K562 (cell line): ENCODE results near the gene YBX3. TPM values are rescaled to one million over a fixed set of nuclear protein-coding genes. Genes with fewer than 3 reads are reported as not detected.

ENCODE experiments used
- ATAC-seq: fragments of 200-7000 bp; cut with Tn5 transposase; 3 replicates; pipeline ENCODE4 v1.9.1; 2020; ENCODE audit warnings: moderate library complexity
- BruUV-seq: library from RNA; stranded (reverse); fragments of 400-500 nt; replicated peaks from 2 replicates; lab custom pipeline; 2021; lab: Mats Ljungman, UMichigan
- CTCF ChIA-PET: fragments of 300-600 bp; formaldehyde crosslinking; extraction: SDS; loops from one replicate; lab custom pipeline; 2021; ENCODE audit warnings: low intra/inter-chr PET ratio; lab: Yijun Ruan, JAX
- POLR2A ChIA-PET: fragments of 300-600, 350-650 bp; sonication (Branson Sonifier 250); formaldehyde crosslinking; extraction: SDS; loops from one replicate; lab custom pipeline; 2021; ENCODE audit warnings: antibody characterized with exemption, inconsistent platforms; lab: Yijun Ruan, JAX
- DNase-seq, 4 experiments: peaks; one replicate each; pipeline versions ENCODE4 v3.0.0 to v3.0.0-alpha.2; 2011 to 2018; ENCODE audit warnings: low spot score in 3 of 4, mixed read lengths in 3 of 4; ENCODE audit errors: extremely low read depth in 1 of 4
- FAIRE-seq: peaks from 2 replicates; lab custom pipeline; 2011; peaks lifted over from hg19 to GRCh38; lab: Jason Lieb, UNC
- H2AFZ ChIP-seq: 2 replicates; pipeline ENCODE4 v1.6.0; 2011; ENCODE audit warnings: low read depth, low read length, control low read depth, inconsistent platforms
- H3K27ac ChIP-seq: fragments of 200-600 bp; 3 replicates; pipeline ENCODE4 v1.8.0; 2011; ENCODE audit warnings: low read depth, mild to moderate bottlenecking, control low read depth, inconsistent platforms, low read length, moderate library complexity, mixed read lengths; ENCODE audit errors: extremely low read depth
- H3K27me3 ChIP-seq, 2 experiments: fragments of 300-600 bp in 1 of 2; 2 replicates in 1 of 2; 3 replicates in 1 of 2; pipeline versions ENCODE4 v1.6.0 to v1.8.0; 2011; ENCODE audit warnings: inconsistent platforms in 2 of 2, low read length in 2 of 2, mild to moderate bottlenecking in 1 of 2, mixed read lengths in 1 of 2, moderate library complexity in 1 of 2; ENCODE audit not compliant: control insufficient read depth in 2 of 2, insufficient read depth in 2 of 2
- H3K36me3 ChIP-seq: fragments of 300-600 bp; 3 replicates; pipeline ENCODE4 v1.8.0; 2011; ENCODE audit warnings: mild to moderate bottlenecking, low read length, inconsistent platforms; ENCODE audit not compliant: control insufficient read depth, insufficient read depth
- H3K4me1 ChIP-seq, 2 experiments: fragments of 200-600 bp in 1 of 2; replicated peaks in 1 of 2; 2 replicates in 1 of 2; 3 replicates in 1 of 2; pipeline versions ENCODE4 v1.5.1 to v1.8.0; 2011; ENCODE audit warnings: inconsistent platforms in 2 of 2, low read length in 2 of 2, mild to moderate bottlenecking in 1 of 2, mixed read lengths in 1 of 2, moderate library complexity in 1 of 2; ENCODE audit not compliant: control insufficient read depth in 2 of 2, insufficient read depth in 2 of 2
- H3K4me2 ChIP-seq: 2 replicates; pipeline ENCODE4 v1.6.1; 2011; ENCODE audit warnings: low read length, control low read depth, inconsistent platforms, mixed read lengths; ENCODE audit not compliant: insufficient read depth
- H3K4me3 ChIP-seq: fragments of 200-600 bp; sonication (generic), shearing (Covaris generic); 2 replicates; pipeline ENCODE4 v1.5.1; 2016; ENCODE audit warnings: control low read depth, inconsistent platforms
- H3K79me2 ChIP-seq: fragments of 200-600 bp; 3 replicates; pipeline ENCODE4 v1.8.0; 2011; ENCODE audit warnings: low read length, inconsistent platforms; ENCODE audit not compliant: control insufficient read depth, insufficient read depth
- H3K9ac ChIP-seq, 2 experiments: 2 replicates each; pipeline versions ENCODE4 v1.6.0 to v1.6.1; 2011; ENCODE audit warnings: low read depth in 2 of 2, low read length in 2 of 2, control low read depth in 1 of 2, inconsistent platforms in 1 of 2, mild to moderate bottlenecking in 1 of 2, mixed read lengths in 1 of 2; ENCODE audit not compliant: insufficient read depth in 1 of 2
- H3K9me1 ChIP-seq: one replicate; pipeline ENCODE4 v1.6.0; 2011; ENCODE audit warnings: inconsistent platforms, mild to moderate bottlenecking, low read length, moderate library complexity; ENCODE audit not compliant: control insufficient read depth, insufficient read depth
- H3K9me3 ChIP-seq: replicated peaks from 2 replicates; pipeline ENCODE4 v1.5.1; 2011; ENCODE audit warnings: low read depth, low read length, inconsistent platforms; ENCODE audit not compliant: control insufficient read depth, insufficient read depth
- H4K20me1 ChIP-seq: replicated peaks from 2 replicates; pipeline ENCODE4 v1.6.1; 2011; ENCODE audit warnings: low read length, inconsistent platforms, mixed read lengths; ENCODE audit not compliant: control insufficient read depth, insufficient read depth
- ATF7 ChIP-seq: fragments of 450-650 bp; IDR thresholded peaks from 2 replicates; pipeline ENCODE4 v1.7.1; 2014; ENCODE audit warnings: mild to moderate bottlenecking, moderate library complexity
- CTCFL ChIP-seq: IDR thresholded peaks from 2 replicates; pipeline ENCODE4 v1.6.1; 2011; ENCODE audit warnings: borderline replicate concordance, low read depth, mild to moderate bottlenecking, moderate library complexity, low read length; ENCODE audit not compliant: insufficient read depth, poor library complexity, severe bottlenecking
- EP300 ChIP-seq: IDR thresholded peaks from 2 replicates; pipeline ENCODE4 v1.6.1; 2012; ENCODE audit warnings: low read length, improper control_type of control experiment
- U2AF1 ChIP-seq: fragments of 200-400 bp; formaldehyde crosslinking; optimal IDR thresholded peaks from 2 replicates; pipeline ENCODE3; 2017; ENCODE audit warnings: mild to moderate bottlenecking, low read depth, low read length, moderate library complexity
- WGBS: fragments of 100-300 bp; shearing (Covaris generic); methylation state at CpG from one replicate; pipeline ENCODE4 v1.1.6; 2016; ENCODE audit warnings: low coverage, mixed read lengths; ENCODE audit not compliant: insufficient coverage; ENCODE audit errors: missing lambda C conversion rate; 5-methylcytosine and 5-hydroxymethylcytosine counted together
- in situ Hi-C: fragments of 300-500 bp; cut with MboI; formaldehyde crosslinking; loops from 4 replicates; pipeline ENCODE4 v1.15.0; 2018; ENCODE audit warnings: inconsistent platforms, mixed read lengths
- intact Hi-C: fragments of 100-400 bp; cut with micrococcal nuclease; formaldehyde crosslinking; loops from 2 replicates; pipeline ENCODE4 v1.14.2; 2022
- polyA plus RNA-seq, 8 experiments: library from polyadenylated mRNA; depleted of rRNA in 4 of 8; stranded (reverse) in 5 of 8; unstranded in 3 of 8; fragments of >200 nt; fragmentation: Nextera tagmentation in 2 of 8; fragmentation: Illumina TruSeq in 1 of 8; extraction: Ambion mirVana in 2 of 8; extraction: Trizol in 1 of 8; gene quantifications; 2 replicates each; pipeline versions ENCODE4 v1.2.1 to v1.2.3, GENCODE V29; 2011 to 2014; ENCODE audit warnings: inconsistent platforms in 1 of 8, missing spikeins in 1 of 8
- total RNA-seq, 7 experiments: library from RNA; depleted of rRNA in 6 of 7; stranded (reverse); fragments of >200 nt in 6 of 7; fragmentation: Illumina TruSeq in 2 of 7; extraction: Trizol in 2 of 7; gene quantifications; 2 replicates each; pipeline versions ENCODE4 v1.2.1 to v1.2.3, GENCODE V29; 2011 to 2021; ENCODE audit warnings: low replicate concordance in 1 of 7

Gene YBX3
- total and polyA plus RNA-seq, 9 of the 15 experiments (the other 6 are each of a cell fraction or from before 2014, with no cell fraction given) = 47.0 to 239 (median 81.5) TPM

- TF ChIP-seq U2AF1 (no peak), ATF7 (no peak), EP300 (no peak)
- TF ChIP-seq, all 486 proteins: peak for 0
These were observed 14.3 kb downstream of the YBX3 start (continued) for GRCh38 chr12:10708862-10709261.

- Histone ChIP-seq H3K4me3 (no peak overlapping the region), H3K9me1 (no peaks in the 10 kb centered on the region), H3K9ac (no peak overlapping the region), H3K79me2 (peaks cover 4% of the 10 kb centered on the region; the same call in 2 of the 3 replicates), H3K9me3 (no peaks in the 10 kb centered on the region), H3K27ac (no peak overlapping the region), H3K27me3 (no peaks in the 10 kb centered on the region), H3K4me1 (no peaks in the 10 kb centered on the region), H3K36me3 (peaks cover 92% of the 10 kb centered on the region), H3K4me2 (no peak overlapping the region), H2AFZ (no peak overlapping the region), H4K20me1 (no peaks in the 10 kb centered on the region)
- no peak for TF ChIP-seq CTCFL
- in situ Hi-C loops (no loop called here), intact Hi-C loops (no loop called here)
- POLR2A ChIA-PET = interaction anchor here (0.7 kb wide), 1 partner anchor 839 kb away, joined by 3 read pairs; no protein-coding TSS in a partner anchor
- ATAC-seq = no peak
- CTCF ChIA-PET = no interaction called here
- BruUV-seq = no TSS peak
- WGBS = 50% methylated on average over 2 of the region's 2 CpGs
- no peak for DNase-seq
- no peak for FAIRE-seq
These were observed 17.5 kb downstream of the YBX3 start for GRCh38 chr12:10705655-10706054.
